Fibroblast of pulmonary artery (primary cell): ENCODE measurements around the gene SETD1B.

Experiments used
- DNase-seq: peaks from one replicate; pipeline ENCODE4 v3.0.0-alpha.2; 2010; ENCODE audit warnings: low read depth
- H3K4me3 ChIP-seq: replicated peaks from 2 replicates; pipeline ENCODE4 v1.5.1; 2011; ENCODE audit warnings: low read depth, mild to moderate bottlenecking, control low read depth, low read length, moderate library complexity
- TF ChIP-seq, protein P1 (sequence below): IDR thresholded peaks from 2 replicates; pipeline ENCODE4 v1.5.1; 2011; ENCODE audit warnings: mild to moderate bottlenecking, control low read depth, low read length, inconsistent platforms; ENCODE audit errors: missing control alignments

The SETD1B gene

DNA sequence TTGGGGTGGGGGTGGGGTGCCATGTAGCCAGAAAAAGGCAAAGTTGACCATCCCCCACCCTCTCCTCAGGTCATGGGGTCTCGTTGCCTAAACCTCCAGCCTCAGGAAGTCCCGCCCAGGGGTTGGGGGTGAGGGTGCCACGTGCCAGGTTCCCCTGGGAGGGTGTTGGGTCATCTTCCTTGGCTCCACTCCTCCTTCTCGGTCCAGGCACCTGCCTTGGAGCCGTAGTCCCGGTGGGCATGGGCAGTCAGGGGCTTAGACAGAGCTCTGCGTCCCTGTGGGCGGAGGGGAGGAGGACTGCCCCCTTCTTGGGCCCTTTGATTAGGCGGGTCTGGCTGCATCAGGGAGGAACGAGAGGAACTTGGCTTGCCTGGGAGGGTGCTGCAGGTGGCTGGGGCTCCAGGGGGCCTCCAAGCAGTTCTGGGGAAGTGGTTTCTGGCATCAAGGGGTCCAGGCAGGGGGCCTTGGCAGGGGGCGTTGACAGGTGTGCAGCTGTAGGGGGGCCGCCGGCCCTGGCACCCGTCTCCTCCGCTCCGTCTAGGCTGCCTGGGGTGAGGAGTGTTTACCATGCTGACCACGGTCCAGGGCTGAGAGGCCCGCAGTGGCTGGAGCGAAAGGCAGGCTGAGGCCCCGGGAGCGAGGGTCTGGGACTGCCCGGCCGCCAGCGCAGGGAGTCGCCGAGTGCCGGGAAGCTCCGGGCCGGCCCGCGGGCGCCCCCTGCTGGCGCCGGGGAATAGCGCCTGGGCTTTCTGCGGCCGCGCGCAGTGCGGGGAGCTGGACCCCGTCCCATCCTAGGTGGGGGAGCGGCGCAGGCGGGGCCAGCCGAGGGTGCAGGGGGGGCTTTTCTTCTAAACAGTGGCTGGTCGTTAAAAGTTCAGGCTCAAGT is 7.9 kb downstream of the SETD1B start:
- DNase-seq, result peak; percentile 68
- TF ChIP-seq, protein P1, sequence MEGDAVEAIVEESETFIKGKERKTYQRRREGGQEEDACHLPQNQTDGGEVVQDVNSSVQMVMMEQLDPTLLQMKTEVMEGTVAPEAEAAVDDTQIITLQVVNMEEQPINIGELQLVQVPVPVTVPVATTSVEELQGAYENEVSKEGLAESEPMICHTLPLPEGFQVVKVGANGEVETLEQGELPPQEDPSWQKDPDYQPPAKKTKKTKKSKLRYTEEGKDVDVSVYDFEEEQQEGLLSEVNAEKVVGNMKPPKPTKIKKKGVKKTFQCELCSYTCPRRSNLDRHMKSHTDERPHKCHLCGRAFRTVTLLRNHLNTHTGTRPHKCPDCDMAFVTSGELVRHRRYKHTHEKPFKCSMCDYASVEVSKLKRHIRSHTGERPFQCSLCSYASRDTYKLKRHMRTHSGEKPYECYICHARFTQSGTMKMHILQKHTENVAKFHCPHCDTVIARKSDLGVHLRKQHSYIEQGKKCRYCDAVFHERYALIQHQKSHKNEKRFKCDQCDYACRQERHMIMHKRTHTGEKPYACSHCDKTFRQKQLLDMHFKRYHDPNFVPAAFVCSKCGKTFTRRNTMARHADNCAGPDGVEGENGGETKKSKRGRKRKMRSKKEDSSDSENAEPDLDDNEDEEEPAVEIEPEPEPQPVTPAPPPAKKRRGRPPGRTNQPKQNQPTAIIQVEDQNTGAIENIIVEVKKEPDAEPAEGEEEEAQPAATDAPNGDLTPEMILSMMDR, result peak; percentile 36
- peak overlapping the region; percentile 52 for H3K4me3 ChIP-seq

DNA sequence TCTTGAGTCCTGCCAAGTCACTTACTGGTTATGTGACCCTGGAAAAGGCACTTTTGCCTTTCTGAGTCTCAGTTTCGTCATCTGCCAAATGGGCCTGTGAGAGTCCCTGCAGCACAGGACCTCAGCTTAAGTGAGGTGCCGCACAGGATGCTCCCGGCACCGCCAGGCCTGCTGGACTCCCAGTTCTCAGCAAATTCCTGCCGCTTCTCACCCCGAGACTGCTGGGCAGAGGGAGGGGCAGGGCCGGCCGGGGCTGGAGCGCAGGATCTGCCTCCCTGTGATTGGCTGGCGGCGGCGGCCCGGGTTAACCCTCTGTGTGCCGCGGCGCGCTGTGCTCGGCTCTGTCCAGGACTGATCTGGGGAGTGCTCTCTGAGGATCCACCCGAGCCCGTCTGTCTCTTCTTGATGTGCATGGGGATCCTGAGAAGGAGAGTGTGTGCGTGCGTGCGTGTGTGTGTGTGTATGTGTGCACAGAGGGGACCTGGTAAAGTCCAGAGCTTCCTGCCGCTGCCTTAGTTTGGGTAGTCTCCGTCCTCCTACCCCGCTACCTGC is 8.6 kb downstream of the SETD1B start:
- DNase-seq, result peak; percentile 68
- TF ChIP-seq, protein P1, result no peak

GRCh38 chr12:121812921-121813896 is 9.4 kb downstream of the SETD1B start:
- peak overlapping the region; percentile 52 for H3K4me3 ChIP-seq
- peak; percentile 39 for DNase-seq
- TF ChIP-seq, protein P1, result no peak

More for the DNA sequence above, 8.6 kb downstream of the SETD1B start:
- H3K4me3 ChIP-seq, result peak overlapping the region; percentile 52

DNA sequence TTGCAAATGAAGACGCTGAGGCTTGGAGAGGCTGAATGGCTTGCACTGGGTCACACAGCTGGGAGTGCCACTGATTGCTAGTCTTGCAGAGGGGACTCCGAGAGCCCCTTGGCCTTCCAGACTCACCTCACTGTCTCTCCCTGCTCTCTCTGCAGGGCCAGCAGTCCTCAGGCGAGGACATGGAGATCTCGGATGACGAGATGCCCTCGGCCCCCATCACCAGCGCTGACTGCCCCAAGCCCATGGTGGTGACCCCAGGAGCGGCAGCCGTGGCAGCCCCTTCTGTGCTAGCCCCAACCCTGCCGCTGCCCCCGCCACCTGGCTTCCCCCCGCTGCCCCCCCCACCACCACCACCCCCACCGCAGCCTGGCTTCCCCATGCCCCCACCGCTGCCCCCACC is 10.1 kb downstream of the SETD1B start:
- no peak overlapping the region for H3K4me3 ChIP-seq
- TF ChIP-seq, protein P1, result no peak

DNA sequence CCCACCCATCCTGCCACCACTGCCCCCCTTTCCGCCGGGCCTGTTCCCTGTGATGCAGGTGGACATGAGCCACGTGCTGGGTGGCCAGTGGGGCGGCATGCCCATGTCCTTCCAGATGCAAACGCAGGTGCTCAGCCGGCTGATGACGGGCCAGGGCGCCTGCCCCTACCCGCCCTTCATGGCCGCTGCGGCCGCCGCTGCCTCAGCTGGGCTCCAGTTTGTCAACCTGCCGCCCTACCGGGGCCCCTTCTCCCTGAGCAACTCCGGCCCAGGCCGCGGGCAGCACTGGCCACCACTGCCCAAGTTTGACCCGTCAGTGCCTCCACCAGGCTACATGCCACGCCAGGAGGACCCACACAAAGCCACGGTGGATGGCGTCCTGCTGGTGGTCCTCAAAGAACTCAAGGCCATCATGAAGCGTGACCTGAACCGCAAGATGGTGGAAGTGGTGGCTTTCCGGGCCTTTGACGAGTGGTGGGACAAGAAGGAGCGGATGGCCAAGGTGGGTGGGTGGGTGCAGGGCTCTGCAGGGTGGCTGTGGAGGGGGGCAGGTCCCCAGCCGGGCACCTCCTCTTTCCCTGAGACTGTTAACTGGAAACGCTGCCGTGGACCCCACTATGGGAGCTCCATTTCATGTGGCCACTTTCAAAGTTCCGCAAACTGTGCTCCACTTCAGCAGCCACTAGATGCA is 10.8 kb downstream of the SETD1B start:
- no peak overlapping the region for H3K4me3 ChIP-seq
- no peak for DNase-seq
- TF ChIP-seq, protein P1, result no peak

More for the DNA sequence above, 10.1 kb downstream of the SETD1B start:
- no peak for DNase-seq

DNA sequence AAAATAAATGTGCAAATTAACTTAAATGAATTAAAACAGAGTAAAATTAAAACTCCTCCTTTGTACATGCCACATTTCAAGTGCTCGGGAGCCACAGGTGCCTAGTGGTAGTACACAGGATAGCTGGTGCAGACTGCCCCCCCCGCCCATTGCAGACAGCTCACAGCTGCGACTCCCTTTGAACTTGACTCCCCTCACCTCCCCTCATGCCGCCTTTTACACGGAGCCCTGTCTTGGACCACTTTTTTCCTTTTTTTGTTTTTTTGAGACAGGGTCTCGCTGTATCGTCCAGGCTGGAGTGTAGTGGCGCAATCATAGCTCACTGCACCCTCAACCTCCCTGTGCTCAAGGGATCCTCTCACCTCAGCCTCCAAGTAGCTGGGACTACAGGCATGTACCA is 11.5 kb downstream of the SETD1B start:
- TF ChIP-seq, protein P1, result no peak
- DNase-seq, result no peak

More for the DNA sequence above, 11.5 kb downstream of the SETD1B start:
- no peak overlapping the region for H3K4me3 ChIP-seq
